ENCODE results near the gene BLTP3B.

DNA sequence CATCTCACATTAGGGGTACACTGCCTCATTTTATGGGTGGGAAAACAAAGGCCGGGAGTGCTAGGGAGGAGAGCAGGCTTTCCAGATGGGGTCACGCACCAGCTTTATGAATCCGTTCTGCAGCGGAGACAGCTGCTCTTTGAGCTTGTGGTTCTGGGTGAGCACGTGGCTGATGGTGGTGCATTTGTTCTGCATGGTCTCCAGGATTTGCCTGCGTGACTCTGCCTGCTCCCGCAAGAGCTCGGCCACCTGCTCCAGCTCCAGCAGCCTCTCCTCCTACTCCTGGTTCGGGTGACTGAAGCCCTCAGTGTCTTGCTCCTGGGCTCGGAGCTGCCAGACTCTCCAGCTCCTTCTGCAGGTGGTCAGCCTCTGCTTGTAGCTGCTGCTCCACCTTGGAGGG is 23.6 kb upstream of the BLTP3B start:
- TF ChIP-seq POLR2AphosphoS5 (IDR thresholded peaks at IDR 0.05; ENCODE audit: low read depth, low read length) = no peak
- TF ChIP-seq TAF1 (IDR thresholded peaks at IDR 0.05; ENCODE audit: borderline replicate concordance, low read depth, low read length) = no peak

Data from GM12892 (cell line).